ENCODE measurements around the gene FAM98C.

DNA sequence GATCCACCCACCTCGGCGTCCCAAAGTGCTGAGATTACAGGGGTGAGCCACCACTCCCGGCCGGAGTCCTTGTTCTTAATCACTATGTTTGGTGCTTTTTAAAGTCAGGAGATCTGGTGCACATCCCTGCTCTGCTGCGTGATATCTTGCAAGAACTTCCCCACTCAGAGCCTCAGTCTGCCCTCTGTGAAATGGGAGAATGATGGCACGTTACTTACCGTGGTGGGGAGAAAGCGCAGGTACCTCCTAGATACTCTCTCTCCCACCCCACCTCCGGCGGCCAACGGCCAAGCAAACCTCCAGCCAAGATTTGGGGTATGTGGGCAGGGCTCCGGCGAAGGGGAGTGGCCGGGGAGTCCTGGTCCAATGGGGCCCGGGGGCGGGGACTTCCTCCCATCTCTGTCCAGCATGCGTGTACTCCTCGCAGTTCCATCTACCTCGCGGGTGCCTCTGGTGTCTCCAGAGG is 30.4 kb downstream of the FAM98C start, which contains the start of gene RYR1:
- TF ChIP-seq POLR2AphosphoS5 (IDR thresholded peaks at IDR 0.05; ENCODE audit: low read depth, low read length) (no peak), TAF1 (IDR thresholded peaks at IDR 0.05; ENCODE audit: borderline replicate concordance, insufficient read depth, low read length) (no peak), SIN3A (IDR thresholded peaks at IDR 0.05; ENCODE audit: borderline replicate concordance, insufficient read depth, low read length) (no peak)
- TF ChIP-seq, protein P1, sequence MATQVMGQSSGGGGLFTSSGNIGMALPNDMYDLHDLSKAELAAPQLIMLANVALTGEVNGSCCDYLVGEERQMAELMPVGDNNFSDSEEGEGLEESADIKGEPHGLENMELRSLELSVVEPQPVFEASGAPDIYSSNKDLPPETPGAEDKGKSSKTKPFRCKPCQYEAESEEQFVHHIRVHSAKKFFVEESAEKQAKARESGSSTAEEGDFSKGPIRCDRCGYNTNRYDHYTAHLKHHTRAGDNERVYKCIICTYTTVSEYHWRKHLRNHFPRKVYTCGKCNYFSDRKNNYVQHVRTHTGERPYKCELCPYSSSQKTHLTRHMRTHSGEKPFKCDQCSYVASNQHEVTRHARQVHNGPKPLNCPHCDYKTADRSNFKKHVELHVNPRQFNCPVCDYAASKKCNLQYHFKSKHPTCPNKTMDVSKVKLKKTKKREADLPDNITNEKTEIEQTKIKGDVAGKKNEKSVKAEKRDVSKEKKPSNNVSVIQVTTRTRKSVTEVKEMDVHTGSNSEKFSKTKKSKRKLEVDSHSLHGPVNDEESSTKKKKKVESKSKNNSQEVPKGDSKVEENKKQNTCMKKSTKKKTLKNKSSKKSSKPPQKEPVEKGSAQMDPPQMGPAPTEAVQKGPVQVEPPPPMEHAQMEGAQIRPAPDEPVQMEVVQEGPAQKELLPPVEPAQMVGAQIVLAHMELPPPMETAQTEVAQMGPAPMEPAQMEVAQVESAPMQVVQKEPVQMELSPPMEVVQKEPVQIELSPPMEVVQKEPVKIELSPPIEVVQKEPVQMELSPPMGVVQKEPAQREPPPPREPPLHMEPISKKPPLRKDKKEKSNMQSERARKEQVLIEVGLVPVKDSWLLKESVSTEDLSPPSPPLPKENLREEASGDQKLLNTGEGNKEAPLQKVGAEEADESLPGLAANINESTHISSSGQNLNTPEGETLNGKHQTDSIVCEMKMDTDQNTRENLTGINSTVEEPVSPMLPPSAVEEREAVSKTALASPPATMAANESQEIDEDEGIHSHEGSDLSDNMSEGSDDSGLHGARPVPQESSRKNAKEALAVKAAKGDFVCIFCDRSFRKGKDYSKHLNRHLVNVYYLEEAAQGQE (IDR thresholded peaks at IDR 0.05; ENCODE audit: insufficient read depth in 1 of 2, low read depth in 2 of 2, low read length in 2 of 2): no peak
